T-helper 1 cell treated with Interleukin-12 subunit alpha and Interleukin-12 subunit beta and Interleukin-4 antibody, amounts not matched to agents 30 μg/mL and 1 μg/mL, for 36 hours (primary cell): ENCODE measurements around the gene SV2B.
"Not testable (repeated sequence)": the region's sequence is repeated elsewhere in the genome, so short reads cannot be mapped to it uniquely, and the experiment has no call there.

Source experiments
- H3K27ac Mint-ChIP-seq: one replicate; pipeline ENCODE4 v1.8.0; 2021; ENCODE audit warnings: mild to moderate bottlenecking, mixed read lengths
- H3K27me3 Mint-ChIP-seq: one replicate; pipeline ENCODE4 v1.8.0; 2021; ENCODE audit warnings: low read depth, mixed read lengths
- H3K36me3 Mint-ChIP-seq: one replicate; pipeline ENCODE4 v1.8.0; 2021; ENCODE audit warnings: low read depth, mixed read lengths
- H3K4me1 Mint-ChIP-seq: one replicate; pipeline ENCODE4 v1.8.0; 2021; ENCODE audit warnings: low read depth, mixed read lengths
- H3K4me3 Mint-ChIP-seq: one replicate; pipeline ENCODE4 v1.8.0; 2021; ENCODE audit warnings: mild to moderate bottlenecking, moderate library complexity, mixed read lengths
- H3K9me3 Mint-ChIP-seq: one replicate; pipeline ENCODE4 v1.8.0; 2021; ENCODE audit warnings: mixed read lengths

SV2B gene

GRCh38 chr15:91075739-91076138, 24.3 kb upstream of the SV2B start:
- Mint-ChIP-seq H3K4me3 (no peak overlapping the region), H3K27me3 (peaks cover 41% of the 10 kb centered on the region), H3K27ac (no peak overlapping the region), H3K4me1 (no peaks in the 10 kb centered on the region), H3K9me3 (peaks cover 10% of the 10 kb centered on the region), H3K36me3 (no peaks in the 10 kb centered on the region)

GRCh38 chr15:91077029-91077428, 23.0 kb upstream of the SV2B start:
- Mint-ChIP-seq H3K9me3 (peaks cover 10% of the 10 kb centered on the region), H3K36me3 (no peaks in the 10 kb centered on the region), H3K4me1 (no peaks in the 10 kb centered on the region), H3K27ac (no peak overlapping the region), H3K27me3 (peaks cover 33% of the 10 kb centered on the region), H3K4me3 (no peak overlapping the region)

GRCh38 chr15:91093866-91094265, 6.2 kb upstream of the SV2B start:
- H3K27ac Mint-ChIP-seq, H3K9me3 Mint-ChIP-seq, H3K4me1 Mint-ChIP-seq, H3K36me3 Mint-ChIP-seq, H3K4me3 Mint-ChIP-seq: not testable (repeated sequence)
- H3K27me3 Mint-ChIP-seq, result peaks cover 51% of the 10 kb centered on the region

GRCh38 chr15:91098451-91098850, 1.6 kb upstream of the SV2B start:
- no peaks in the 10 kb centered on the region for H3K9me3 Mint-ChIP-seq
- H3K4me1 Mint-ChIP-seq, result peaks cover 9% of the 10 kb centered on the region
- H3K4me3 Mint-ChIP-seq, result peak overlapping the region; percentile 12
- peaks cover 4% of the 10 kb centered on the region for H3K36me3 Mint-ChIP-seq
- no peak overlapping the region for H3K27ac Mint-ChIP-seq
- H3K27me3 Mint-ChIP-seq, result peaks cover 86% of the 10 kb centered on the region

- Mint-ChIP-seq H3K27ac (no peak overlapping the region), H3K9me3 (no peaks in the 10 kb centered on the region)
Observed at GRCh38 chr15:91099616-91099994, 452 bp upstream of the SV2B start.

GRCh38 chr15:91100814-91101607, 954 bp downstream of the SV2B start:
- H3K27me3 Mint-ChIP-seq, result peaks cover 91% of the 10 kb centered on the region
- peaks cover 4% of the 10 kb centered on the region for H3K36me3 Mint-ChIP-seq
- peak overlapping the region; percentile 88 for H3K4me3 Mint-ChIP-seq
- no peak overlapping the region for H3K27ac Mint-ChIP-seq
- H3K9me3 Mint-ChIP-seq, result no peaks in the 10 kb centered on the region
- peaks cover 9% of the 10 kb centered on the region for H3K4me1 Mint-ChIP-seq

More at GRCh38 chr15:91099616-91099994, 452 bp upstream of the SV2B start:
- Mint-ChIP-seq H3K4me1 (peaks cover 9% of the 10 kb centered on the region), H3K36me3 (peaks cover 4% of the 10 kb centered on the region), H3K4me3 (peak overlapping the region; percentile 72), H3K27me3 (peaks cover 89% of the 10 kb centered on the region)

GRCh38 chr15:91101608-91101920, 1.5 kb downstream of the SV2B start:
- no peaks in the 10 kb centered on the region for H3K9me3 Mint-ChIP-seq
- no peak overlapping the region for H3K4me3 Mint-ChIP-seq
- H3K36me3 Mint-ChIP-seq, result peaks cover 4% of the 10 kb centered on the region
- H3K4me1 Mint-ChIP-seq, result peaks cover 9% of the 10 kb centered on the region
- H3K27me3 Mint-ChIP-seq, result peaks cover 92% of the 10 kb centered on the region
- no peak overlapping the region for H3K27ac Mint-ChIP-seq

GRCh38 chr15:91102546-91103330, 2.7 kb downstream of the SV2B start:
- Mint-ChIP-seq H3K4me3 (no peak overlapping the region), H3K9me3 (no peaks in the 10 kb centered on the region), H3K27me3 (peaks cover 86% of the 10 kb centered on the region), H3K27ac (no peak overlapping the region), H3K4me1 (peaks cover 9% of the 10 kb centered on the region), H3K36me3 (peaks cover 4% of the 10 kb centered on the region)

GRCh38 chr15:91104111-91104510, 4.1 kb downstream of the SV2B start:
- peaks cover 80% of the 10 kb centered on the region for H3K27me3 Mint-ChIP-seq
- peaks cover 9% of the 10 kb centered on the region for H3K4me1 Mint-ChIP-seq
- peaks cover 1% of the 10 kb centered on the region for H3K36me3 Mint-ChIP-seq
- H3K9me3 Mint-ChIP-seq, result no peaks in the 10 kb centered on the region
- H3K4me3 Mint-ChIP-seq, result no peak overlapping the region
- no peak overlapping the region for H3K27ac Mint-ChIP-seq

GRCh38 chr15:91108421-91108820, 8.4 kb downstream of the SV2B start:
- H3K4me1 Mint-ChIP-seq, result no peaks in the 10 kb centered on the region
- no peaks in the 10 kb centered on the region for H3K9me3 Mint-ChIP-seq
- no peaks in the 10 kb centered on the region for H3K36me3 Mint-ChIP-seq
- peaks cover 46% of the 10 kb centered on the region for H3K27me3 Mint-ChIP-seq
- H3K4me3 Mint-ChIP-seq, result no peak overlapping the region
- no peak overlapping the region for H3K27ac Mint-ChIP-seq

- H3K9me3 Mint-ChIP-seq, result no peaks in the 10 kb centered on the region
- no peaks in the 10 kb centered on the region for H3K36me3 Mint-ChIP-seq
- peaks cover 37% of the 10 kb centered on the region for H3K27me3 Mint-ChIP-seq
- H3K4me1 Mint-ChIP-seq, result no peaks in the 10 kb centered on the region
- H3K27ac Mint-ChIP-seq, result no peak overlapping the region
- no peak overlapping the region for H3K4me3 Mint-ChIP-seq
Observed at GRCh38 chr15:91109885-91110284, 9.8 kb downstream of the SV2B start.

GRCh38 chr15:91110407-91110806, 10.3 kb downstream of the SV2B start:
- no peak overlapping the region for H3K27ac Mint-ChIP-seq
- H3K9me3 Mint-ChIP-seq, result no peaks in the 10 kb centered on the region
- no peak overlapping the region for H3K4me3 Mint-ChIP-seq
- peaks cover 33% of the 10 kb centered on the region for H3K27me3 Mint-ChIP-seq
- no peaks in the 10 kb centered on the region for H3K4me1 Mint-ChIP-seq
- no peaks in the 10 kb centered on the region for H3K36me3 Mint-ChIP-seq

GRCh38 chr15:91113030-91113429, 13.0 kb downstream of the SV2B start:
- Mint-ChIP-seq H3K36me3 (no peaks in the 10 kb centered on the region), H3K9me3 (no peaks in the 10 kb centered on the region), H3K27me3 (peaks cover 35% of the 10 kb centered on the region), H3K4me3 (no peak overlapping the region), H3K4me1 (peaks cover 2% of the 10 kb centered on the region), H3K27ac (no peak overlapping the region)

GRCh38 chr15:91114301-91114700, 14.2 kb downstream of the SV2B start:
- Mint-ChIP-seq H3K4me1 (peaks cover 2% of the 10 kb centered on the region), H3K27ac (no peak overlapping the region), H3K9me3 (no peaks in the 10 kb centered on the region), H3K4me3 (no peak overlapping the region), H3K36me3 (no peaks in the 10 kb centered on the region), H3K27me3 (peaks cover 30% of the 10 kb centered on the region)
